Measurements from ENCODE around the gene PAPLN.
A peak's percentile ranks its signal among the peaks of the same experiment; 100 is the strongest.
"Not testable (repeated sequence)": the region's sequence is repeated elsewhere in the genome, so short reads cannot be mapped to it uniquely, and the experiment has no call there.

Gene PAPLN

GRCh38 chr14:73289308-73289707, 52.0 kb downstream of the PAPLN start:
- no peak overlapping the region for H3K27ac ChIP-seq
- TF ChIP-seq ZFX (IDR thresholded peaks at IDR 0.05) (no peak), CTCF (conservative IDR thresholded peaks at IDR 0.05) (no peak)

GRCh38 chr14:73289729-73290128, 52.4 kb downstream of the PAPLN start:
- no peak overlapping the region for H3K27ac ChIP-seq
- no peak for TF ChIP-seq CTCF (conservative IDR thresholded peaks at IDR 0.05)
- TF ChIP-seq ZFX (IDR thresholded peaks at IDR 0.05), result no peak

- TF ChIP-seq CTCF (conservative IDR thresholded peaks at IDR 0.05) (no peak), ZFX (IDR thresholded peaks at IDR 0.05) (no peak)
- no peak overlapping the region for H3K27ac ChIP-seq
Observed at GRCh38 chr14:73290279-73290678, 53.0 kb downstream of the PAPLN start.

GRCh38 chr14:73293782-73294781, 56.8 kb downstream of the PAPLN start:
- no peak overlapping the region for H3K27ac ChIP-seq
- TF ChIP-seq CTCF (conservative IDR thresholded peaks at IDR 0.05) (no peak), ZFX (IDR thresholded peaks at IDR 0.05) (no peak)

GRCh38 chr14:73295198-73295796, 58.0 kb downstream of the PAPLN start:
- no peak overlapping the region for H3K27ac ChIP-seq
- TF ChIP-seq ZFX (IDR thresholded peaks at IDR 0.05) (no peak), CTCF (conservative IDR thresholded peaks at IDR 0.05) (peak; percentile 89)

- no peak overlapping the region for H3K27ac ChIP-seq
- TF ChIP-seq ZFX (IDR thresholded peaks at IDR 0.05) (no peak), CTCF (conservative IDR thresholded peaks at IDR 0.05) (no peak)
Observed at GRCh38 chr14:73305499-73305898, 68.2 kb downstream of the PAPLN start.

- TF ChIP-seq ZFX (IDR thresholded peaks at IDR 0.05), result no peak
- TF ChIP-seq CTCF (conservative IDR thresholded peaks at IDR 0.05), result no peak
- no peak overlapping the region for H3K27ac ChIP-seq
Observed at GRCh38 chr14:73307261-73307660, 70.0 kb downstream of the PAPLN start.

GRCh38 chr14:73309207-73309606, 71.9 kb downstream of the PAPLN start:
- H3K27ac ChIP-seq, result not testable (repeated sequence)

Data from C4-2B (cell line).